PFSK-1 (cell line): ENCODE results near the gene ARFGAP1.

Source experiments
- FOXP2 ChIP-seq: optimal IDR thresholded peaks from 2 replicates; pipeline ENCODE3; 2011; ENCODE audit warnings: borderline replicate concordance, control low read depth, inconsistent platforms; ENCODE audit not compliant: insufficient read depth; ENCODE audit errors: extremely low read length, extremely low read depth
- POLR2AphosphoS5 ChIP-seq: IDR thresholded peaks from 2 replicates; pipeline ENCODE4 v1.6.1; 2012; ENCODE audit warnings: low read depth, mild to moderate bottlenecking, control low read depth, low read length, moderate library complexity
- SIN3A ChIP-seq: IDR thresholded peaks from 2 replicates; pipeline ENCODE4 v1.6.1; 2012; ENCODE audit warnings: mild to moderate bottlenecking, low read length, moderate library complexity, borderline replicate concordance; ENCODE audit not compliant: insufficient read depth
- TAF1 ChIP-seq: IDR thresholded peaks from 2 replicates; pipeline ENCODE4 v1.6.1; 2012; ENCODE audit warnings: low read length, control low read depth, borderline replicate concordance; ENCODE audit not compliant: insufficient read depth
- TF ChIP-seq, protein P1 (sequence below), 2 experiments: IDR thresholded peaks; 2 replicates each; pipeline versions ENCODE4 v1.6.1 to v1.8.0; 2011 to 2012; ENCODE audit warnings: low read depth in 2 of 2, low read length in 2 of 2, control low read depth in 1 of 2, inconsistent platforms in 1 of 2, mild to moderate bottlenecking in 1 of 2, moderate library complexity in 1 of 2; ENCODE audit not compliant: insufficient read depth in 1 of 2

ARFGAP1 gene

DNA sequence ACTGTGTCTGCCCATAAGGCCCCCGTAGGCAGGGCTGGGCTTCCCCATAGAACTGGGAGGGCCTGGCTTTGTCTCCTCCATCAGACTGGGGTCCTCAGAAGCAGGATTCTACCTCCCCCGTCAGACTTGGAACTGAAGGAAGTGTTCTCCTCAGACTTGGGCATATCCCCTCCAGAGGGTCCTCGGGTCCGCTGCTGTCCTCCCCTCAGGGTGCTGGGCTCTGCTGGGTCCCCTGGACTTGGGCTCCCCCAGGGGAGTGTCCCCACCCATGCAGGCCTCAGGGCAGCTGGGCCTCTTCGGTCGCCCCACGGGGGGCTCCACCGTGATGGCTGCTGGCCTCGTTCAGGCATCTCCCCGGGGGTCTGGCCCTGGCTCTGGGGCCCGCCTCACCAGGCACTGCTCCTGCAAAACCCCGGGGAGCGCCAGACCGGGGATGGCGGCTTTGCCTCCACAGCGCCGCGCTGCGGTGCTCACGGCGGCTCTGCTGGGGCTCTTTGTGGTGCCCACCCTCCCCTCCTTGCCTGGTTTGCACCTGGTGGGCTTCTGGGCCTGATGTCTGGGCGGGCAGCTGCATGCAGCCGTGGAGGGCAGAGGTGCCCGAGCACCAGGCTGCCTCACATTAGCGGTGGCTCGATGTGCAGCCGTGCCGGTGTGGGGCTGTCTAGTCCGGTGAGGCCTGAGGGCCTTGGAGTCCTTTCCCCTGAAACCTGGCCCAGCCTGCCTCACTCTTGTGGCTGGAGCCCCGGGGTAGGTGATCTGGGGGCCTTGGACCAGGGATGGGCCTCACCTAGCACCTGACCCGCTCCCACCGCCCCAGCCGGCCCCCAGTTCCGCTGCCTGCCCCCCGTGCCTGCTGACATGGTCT is 34.3 kb downstream of the ARFGAP1 start:
- TF ChIP-seq FOXP2: no peak
- no peak for TF ChIP-seq POLR2AphosphoS5
- TF ChIP-seq, protein P1, sequence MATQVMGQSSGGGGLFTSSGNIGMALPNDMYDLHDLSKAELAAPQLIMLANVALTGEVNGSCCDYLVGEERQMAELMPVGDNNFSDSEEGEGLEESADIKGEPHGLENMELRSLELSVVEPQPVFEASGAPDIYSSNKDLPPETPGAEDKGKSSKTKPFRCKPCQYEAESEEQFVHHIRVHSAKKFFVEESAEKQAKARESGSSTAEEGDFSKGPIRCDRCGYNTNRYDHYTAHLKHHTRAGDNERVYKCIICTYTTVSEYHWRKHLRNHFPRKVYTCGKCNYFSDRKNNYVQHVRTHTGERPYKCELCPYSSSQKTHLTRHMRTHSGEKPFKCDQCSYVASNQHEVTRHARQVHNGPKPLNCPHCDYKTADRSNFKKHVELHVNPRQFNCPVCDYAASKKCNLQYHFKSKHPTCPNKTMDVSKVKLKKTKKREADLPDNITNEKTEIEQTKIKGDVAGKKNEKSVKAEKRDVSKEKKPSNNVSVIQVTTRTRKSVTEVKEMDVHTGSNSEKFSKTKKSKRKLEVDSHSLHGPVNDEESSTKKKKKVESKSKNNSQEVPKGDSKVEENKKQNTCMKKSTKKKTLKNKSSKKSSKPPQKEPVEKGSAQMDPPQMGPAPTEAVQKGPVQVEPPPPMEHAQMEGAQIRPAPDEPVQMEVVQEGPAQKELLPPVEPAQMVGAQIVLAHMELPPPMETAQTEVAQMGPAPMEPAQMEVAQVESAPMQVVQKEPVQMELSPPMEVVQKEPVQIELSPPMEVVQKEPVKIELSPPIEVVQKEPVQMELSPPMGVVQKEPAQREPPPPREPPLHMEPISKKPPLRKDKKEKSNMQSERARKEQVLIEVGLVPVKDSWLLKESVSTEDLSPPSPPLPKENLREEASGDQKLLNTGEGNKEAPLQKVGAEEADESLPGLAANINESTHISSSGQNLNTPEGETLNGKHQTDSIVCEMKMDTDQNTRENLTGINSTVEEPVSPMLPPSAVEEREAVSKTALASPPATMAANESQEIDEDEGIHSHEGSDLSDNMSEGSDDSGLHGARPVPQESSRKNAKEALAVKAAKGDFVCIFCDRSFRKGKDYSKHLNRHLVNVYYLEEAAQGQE (IDR thresholded peaks at IDR 0.05; ENCODE audit: insufficient read depth in 1 of 2, low read depth in 2 of 2, low read length in 2 of 2): no peak
- no peak for TF ChIP-seq SIN3A

DNA sequence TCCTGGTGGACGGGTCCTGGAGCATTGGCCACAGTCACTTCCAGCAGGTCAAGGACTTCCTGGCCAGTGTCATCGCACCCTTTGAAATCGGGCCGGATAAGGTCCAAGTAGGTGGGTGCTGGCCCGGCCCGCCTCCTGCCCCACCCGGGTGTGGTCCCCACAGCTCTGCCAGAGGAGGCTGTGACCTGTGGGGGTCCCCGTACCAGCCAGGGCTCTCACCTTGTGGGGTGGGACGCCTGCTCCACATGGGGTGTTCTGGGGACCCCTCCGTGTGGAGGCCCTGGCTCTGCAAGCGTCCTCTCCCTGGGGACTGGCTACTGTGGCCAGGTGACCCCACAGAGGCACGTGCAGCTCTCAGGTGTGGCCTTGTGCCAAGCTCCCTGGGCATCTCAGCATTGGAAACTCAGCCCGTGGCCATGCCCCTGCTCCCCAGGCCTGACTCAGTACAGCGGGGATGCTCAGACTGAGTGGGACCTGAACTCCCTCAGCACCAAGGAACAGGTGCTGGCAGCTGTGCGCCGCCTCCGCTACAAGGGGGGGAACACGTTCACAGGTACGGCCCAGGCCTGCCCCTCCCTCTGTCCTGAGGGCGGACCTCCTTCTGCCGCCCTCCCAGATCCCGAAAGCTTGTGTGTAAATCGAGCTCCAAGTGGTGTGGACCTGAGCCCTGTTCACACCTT is 35.1 kb downstream of the ARFGAP1 start:
- TF ChIP-seq TAF1 (no peak), SIN3A (no peak), FOXP2 (no peak), POLR2AphosphoS5 (no peak)
- TF ChIP-seq, protein P1 (IDR thresholded peaks at IDR 0.05; ENCODE audit: insufficient read depth in 1 of 2, low read depth in 2 of 2, low read length in 2 of 2): no peak

DNA sequence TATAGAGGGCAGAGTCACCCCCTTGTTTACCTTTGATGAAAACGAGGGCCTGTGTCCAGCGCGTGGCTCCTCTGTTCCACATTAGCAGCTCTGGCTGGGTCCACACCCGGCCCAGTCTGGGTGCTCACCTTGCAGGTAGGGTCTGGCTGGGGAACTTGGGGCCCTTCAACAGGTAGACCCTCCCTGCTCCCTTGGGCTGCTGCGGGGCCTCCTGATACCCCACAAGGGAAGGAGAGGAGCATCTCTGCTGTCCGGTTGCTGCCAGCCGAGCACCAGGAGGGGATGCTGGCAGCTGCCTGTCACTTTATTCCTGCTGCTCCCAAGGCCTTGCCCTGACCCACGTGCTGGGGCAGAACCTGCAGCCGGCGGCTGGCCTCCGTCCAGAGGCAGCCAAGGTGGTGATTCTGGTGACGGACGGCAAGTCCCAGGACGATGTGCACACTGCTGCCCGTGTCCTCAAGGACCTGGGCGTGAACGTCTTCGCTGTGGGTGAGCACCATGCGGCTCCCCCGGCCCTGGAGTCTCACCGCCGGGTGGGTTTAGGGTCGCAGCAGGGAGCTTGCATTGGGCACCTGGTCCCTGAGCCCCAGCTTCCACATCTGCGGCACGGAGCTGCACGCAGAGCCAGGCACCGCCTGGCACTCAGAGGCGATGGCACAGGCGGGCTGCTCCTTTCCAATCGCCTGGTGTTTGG is 35.8 kb downstream of the ARFGAP1 start:
- TF ChIP-seq POLR2AphosphoS5 (no peak), TAF1 (no peak), FOXP2 (no peak), SIN3A (no peak)
- TF ChIP-seq, protein P1 (IDR thresholded peaks at IDR 0.05; ENCODE audit: insufficient read depth in 1 of 2, low read depth in 2 of 2, low read length in 2 of 2): no peak

DNA sequence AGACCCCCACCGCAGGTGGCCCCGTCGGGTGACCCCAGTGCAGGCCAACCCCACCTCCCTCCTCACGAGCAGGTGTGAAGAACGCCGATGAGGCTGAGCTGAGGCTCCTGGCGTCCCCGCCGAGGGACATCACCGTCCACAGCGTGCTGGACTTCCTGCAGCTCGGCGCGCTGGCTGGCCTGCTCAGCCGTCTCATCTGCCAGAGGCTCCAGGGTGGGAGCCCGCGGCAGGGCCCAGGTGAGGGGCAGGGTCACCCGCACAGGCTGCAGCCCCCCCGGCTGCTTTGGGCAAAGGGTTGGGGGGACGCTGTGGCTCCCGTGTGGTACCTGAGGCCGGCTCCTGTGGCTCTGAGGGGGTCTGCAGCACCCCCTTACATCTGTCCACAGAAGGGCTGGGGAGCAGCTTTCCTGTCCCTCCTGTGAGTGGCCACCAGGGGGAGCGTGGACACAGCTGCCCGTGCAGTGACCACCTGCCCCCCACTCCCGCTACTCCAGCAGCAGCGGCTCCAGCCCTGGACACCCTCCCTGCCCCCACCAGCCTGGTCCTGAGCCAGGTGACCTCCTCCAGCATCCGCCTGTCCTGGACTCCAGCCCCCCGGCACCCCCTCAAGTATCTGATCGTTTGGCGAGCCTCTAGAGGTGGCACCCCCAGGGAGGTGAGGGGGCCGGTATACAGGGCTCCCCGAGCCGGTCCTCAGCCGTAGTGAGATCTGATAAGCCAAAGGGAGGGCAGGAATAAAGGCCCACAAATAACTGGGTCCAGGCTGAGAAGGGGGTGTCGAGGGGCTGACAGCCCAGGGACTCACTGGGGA is 36.9 kb downstream of the ARFGAP1 start:
- TF ChIP-seq POLR2AphosphoS5: no peak
- TF ChIP-seq FOXP2: no peak
- TF ChIP-seq, protein P1 (IDR thresholded peaks at IDR 0.05; ENCODE audit: insufficient read depth in 1 of 2, low read depth in 2 of 2, low read length in 2 of 2): no peak
- TF ChIP-seq TAF1: no peak
- TF ChIP-seq SIN3A: no peak
